ENCODE results near the gene GSDME. TPM values are rescaled to one million over a fixed set of nuclear protein-coding genes. Genes with fewer than 3 reads are reported as not detected.

Gene GSDME
- total RNA-seq, 1 experiment from 2014 or later: 5.5 TPM

DNA sequence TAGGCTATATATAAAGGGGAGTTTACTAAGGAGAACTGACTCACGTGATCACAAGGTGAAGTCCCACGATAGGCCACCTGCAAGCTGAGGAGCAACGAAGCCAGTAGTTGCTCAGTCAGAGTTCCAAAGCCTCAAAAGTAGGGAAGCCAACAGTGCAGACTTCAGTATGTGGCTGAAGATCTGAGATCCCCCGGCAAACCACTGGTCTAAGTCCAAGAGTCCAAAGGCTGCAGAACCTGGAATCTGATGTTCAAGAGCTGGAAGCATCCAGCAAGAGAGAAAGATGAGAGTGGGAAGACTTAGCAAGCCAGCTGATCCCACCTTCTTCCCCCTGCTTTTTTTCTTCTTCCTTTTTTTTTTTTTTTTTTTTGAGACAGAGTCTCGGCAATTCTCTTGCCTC is 27.0 kb upstream of the GSDME start:
- H3K27me3 ChIP-seq (ENCODE audit: insufficient read depth, low read length): no peaks in the 10 kb centered on the region
- no peaks in the 10 kb centered on the region for H4K20me1 ChIP-seq (ENCODE audit: control insufficient read depth, insufficient read depth, insufficient read length)
- H2AK5ac ChIP-seq (ENCODE audit: insufficient read length, low read length): no peak overlapping the region
- no peaks in the 10 kb centered on the region for H3K4me1 Mint-ChIP-seq
- H3K27ac Mint-ChIP-seq: no peak overlapping the region
- H3K36me3 Mint-ChIP-seq (ENCODE audit: insufficient read depth in 1 of 3, low read depth in 3 of 3): peaks cover 15 to 19% (median 16%) of the 10 kb centered on the region in 3 experiments
- H4K8ac ChIP-seq (replicated peaks; ENCODE audit: insufficient read length, low read depth, low read length): no peak overlapping the region
- H2BK20ac ChIP-seq (ENCODE audit: low read depth, low read length, poor library complexity, severe bottlenecking): no peak overlapping the region
- H3K27me3 Mint-ChIP-seq (ENCODE audit: low read depth): peaks cover 2% of the 10 kb centered on the region
- no peaks in the 10 kb centered on the region for H3K79me1 ChIP-seq (ENCODE audit: insufficient read depth, low read depth, low read length, poor library complexity, severe bottlenecking)
- no peak overlapping the region for H3K23ac ChIP-seq (ENCODE audit: insufficient read length, low read depth, low read length)
- H3K4me3 Mint-ChIP-seq: no peak overlapping the region
- no peaks in the 10 kb centered on the region for H3K9me3 ChIP-seq (ENCODE audit: control insufficient read depth, low read depth, low read length)
- H3K14ac ChIP-seq (ENCODE audit: insufficient read depth, low read length): no peak overlapping the region
- no peak for TF ChIP-seq CTCF (conservative IDR thresholded peaks at IDR 0.05)
- H2BK5ac ChIP-seq (ENCODE audit: insufficient read length, low read length): no peak overlapping the region
- H2AFZ ChIP-seq (ENCODE audit: low read length): no peak overlapping the region
- H3K4me2 ChIP-seq (ENCODE audit: insufficient read depth, insufficient read length, low read length): no peak overlapping the region
- H3K18ac ChIP-seq (ENCODE audit: insufficient read length, low read depth, low read length): no peak overlapping the region
- no peak overlapping the region for H4K5ac ChIP-seq (ENCODE audit: insufficient read length, low read depth, low read length)
- H2BK15ac ChIP-seq (ENCODE audit: low read depth, low read length): no peak overlapping the region
- H3K79me2 ChIP-seq (ENCODE audit: insufficient read depth, low read length): no peaks in the 10 kb centered on the region
- no peak overlapping the region for H3T11ph ChIP-seq (ENCODE audit: low read length)
- no CpG with 5 or more reads among the region's 5 CpGs for WGBS (ENCODE audit: extremely low coverage, insufficient read length, low lambda C conversion rate)
- H3K56ac ChIP-seq (ENCODE audit: insufficient read length, low read depth, low read length): no peak overlapping the region
- no peak for DNase-seq
- H2BK120ac ChIP-seq (ENCODE audit: low read depth, low read length, poor library complexity, severe bottlenecking): no peak overlapping the region
- no peaks in the 10 kb centered on the region for H3K4me1 ChIP-seq (ENCODE audit: insufficient read depth, low read length)
- H4K91ac ChIP-seq (ENCODE audit: insufficient read length, low read depth, low read length): no peak overlapping the region
- H2BK12ac ChIP-seq (ENCODE audit: insufficient read length, low read depth, low read length): no peak overlapping the region
- H3K9me3 Mint-ChIP-seq: peaks cover 22 to 29% of the 10 kb centered on the region in 2 experiments
- no peaks in the 10 kb centered on the region for H3K23me2 ChIP-seq (ENCODE audit: insufficient read length, low read depth, low read length, poor library complexity, severe bottlenecking)
- H3K27ac ChIP-seq (ENCODE audit: insufficient read length, low read depth, low read length): no peak overlapping the region
- H3K9ac ChIP-seq (ENCODE audit: extremely low read depth, insufficient read length, low read length): no peak overlapping the region
- H3K4ac ChIP-seq (ENCODE audit: low read depth, low read length): no peak overlapping the region

Data from H9 (cell line).